Liver (tissue), 3 donors: ENCODE measurements around the gene SRD5A1.

Experiments
- CTCF ChIP-seq: fragments of 150-350 bp; IDR thresholded peaks from 2 replicates; pipeline ENCODE4 v1.5.1; 2017; ENCODE audit warnings: improper control_type of control experiment, low read depth, low read length; ENCODE audit not compliant: missing input control
- JUND ChIP-seq, 2 donors: IDR thresholded peaks; 2 replicates each; pipeline ENCODE4 v1.6.1; 2016; ENCODE audit warnings: antibody characterized with exemption in 2 of 2
- YY1 ChIP-seq: IDR thresholded peaks from 2 replicates; pipeline ENCODE4 v1.6.1; 2016; ENCODE audit warnings: antibody characterized with exemption, mild to moderate bottlenecking
- ZBTB33 ChIP-seq: IDR thresholded peaks from 2 replicates; pipeline ENCODE4 v1.6.1; 2016; ENCODE audit warnings: antibody characterized with exemption
- TF ChIP-seq, protein P1 (sequence below): IDR thresholded peaks from 2 replicates; pipeline ENCODE4 v1.6.1; 2016; ENCODE audit warnings: antibody characterized with exemption, mild to moderate bottlenecking
- donor health status: healthy.
- donor health status: healthy.

DNA sequence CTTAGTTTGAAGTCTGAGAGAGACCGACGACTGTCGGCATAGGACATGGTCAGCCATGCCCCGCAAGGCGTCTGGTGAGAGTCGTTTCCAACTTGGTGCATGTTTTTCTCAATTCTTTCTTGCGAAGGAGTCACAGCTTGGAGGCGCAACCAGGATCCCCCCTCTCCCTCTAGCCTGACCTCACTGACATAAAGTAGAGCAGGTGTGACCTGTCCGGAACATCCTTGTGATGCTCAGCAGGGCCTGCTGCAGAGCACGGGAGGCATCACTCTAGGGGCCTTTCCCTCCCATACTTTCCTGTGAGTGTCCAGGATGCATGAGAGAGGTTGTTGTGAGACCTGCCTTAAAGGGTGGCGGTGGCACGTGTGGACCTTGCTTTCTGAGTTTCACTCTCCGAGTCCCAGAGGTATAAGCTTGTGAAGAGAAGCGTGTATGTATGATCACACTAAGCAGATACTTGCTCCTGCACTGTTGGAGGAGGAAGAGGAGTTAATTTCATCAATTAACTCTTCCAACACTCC is 85.0 kb downstream of the SRD5A1 start:
- TF ChIP-seq JUND (IDR thresholded peaks at IDR 0.05) (no peak), CTCF (no peak), YY1 (no peak), ZBTB33 (no peak)
- TF ChIP-seq, protein P1, sequence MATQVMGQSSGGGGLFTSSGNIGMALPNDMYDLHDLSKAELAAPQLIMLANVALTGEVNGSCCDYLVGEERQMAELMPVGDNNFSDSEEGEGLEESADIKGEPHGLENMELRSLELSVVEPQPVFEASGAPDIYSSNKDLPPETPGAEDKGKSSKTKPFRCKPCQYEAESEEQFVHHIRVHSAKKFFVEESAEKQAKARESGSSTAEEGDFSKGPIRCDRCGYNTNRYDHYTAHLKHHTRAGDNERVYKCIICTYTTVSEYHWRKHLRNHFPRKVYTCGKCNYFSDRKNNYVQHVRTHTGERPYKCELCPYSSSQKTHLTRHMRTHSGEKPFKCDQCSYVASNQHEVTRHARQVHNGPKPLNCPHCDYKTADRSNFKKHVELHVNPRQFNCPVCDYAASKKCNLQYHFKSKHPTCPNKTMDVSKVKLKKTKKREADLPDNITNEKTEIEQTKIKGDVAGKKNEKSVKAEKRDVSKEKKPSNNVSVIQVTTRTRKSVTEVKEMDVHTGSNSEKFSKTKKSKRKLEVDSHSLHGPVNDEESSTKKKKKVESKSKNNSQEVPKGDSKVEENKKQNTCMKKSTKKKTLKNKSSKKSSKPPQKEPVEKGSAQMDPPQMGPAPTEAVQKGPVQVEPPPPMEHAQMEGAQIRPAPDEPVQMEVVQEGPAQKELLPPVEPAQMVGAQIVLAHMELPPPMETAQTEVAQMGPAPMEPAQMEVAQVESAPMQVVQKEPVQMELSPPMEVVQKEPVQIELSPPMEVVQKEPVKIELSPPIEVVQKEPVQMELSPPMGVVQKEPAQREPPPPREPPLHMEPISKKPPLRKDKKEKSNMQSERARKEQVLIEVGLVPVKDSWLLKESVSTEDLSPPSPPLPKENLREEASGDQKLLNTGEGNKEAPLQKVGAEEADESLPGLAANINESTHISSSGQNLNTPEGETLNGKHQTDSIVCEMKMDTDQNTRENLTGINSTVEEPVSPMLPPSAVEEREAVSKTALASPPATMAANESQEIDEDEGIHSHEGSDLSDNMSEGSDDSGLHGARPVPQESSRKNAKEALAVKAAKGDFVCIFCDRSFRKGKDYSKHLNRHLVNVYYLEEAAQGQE = no peak
